CD4-positive, alpha-beta T cell (primary cell): ENCODE data around the gene CCDC73. TPM values are rescaled to one million over a fixed set of nuclear protein-coding genes. Genes with fewer than 3 reads are reported as not detected.

Source experiments
- ATAC-seq: fragments of 200-7000 bp; cut with Tn5 transposase; one replicate; pipeline ENCODE4 v1.10.0; 2022; ENCODE audit warnings: mild to moderate bottlenecking; ENCODE audit not compliant: poor library complexity
- CTCF ChIA-PET: fragments of 350-600 bp; sonication (Branson Sonifier 250); formaldehyde crosslinking; loops from one replicate; lab custom pipeline; 2021; ENCODE audit warnings: antibody characterized with exemption, inconsistent platforms; lab: Charles Lee
- POLR2A ChIA-PET: fragments of 350-600 bp; sonication (Branson Sonifier 250); formaldehyde crosslinking; loops from one replicate; lab custom pipeline; 2021; ENCODE audit warnings: antibody characterized with exemption, inconsistent platforms; lab: Charles Lee
- DNase-seq, 14 experiments: peaks; one replicate each; pipeline ENCODE4 v3.0.0-alpha.2; 2013 to 2020; ENCODE audit warnings: mixed read lengths in 2 of 14
- H3K27ac ChIP-seq, 2 donors: one replicate each; pipeline versions ENCODE4 v1.5.1 to v1.7.0; 2013; ENCODE audit warnings: low read length in 2 of 2, low read depth in 1 of 2, mild to moderate bottlenecking in 1 of 2
- H3K27me3 ChIP-seq, 2 experiments: 1 replicate in 1 of 2; 2 replicates in 1 of 2; pipeline versions ENCODE4 v1.6.1 to v1.7.0; 2013; ENCODE audit warnings: low read length in 2 of 2, control low read depth in 1 of 2, mild to moderate bottlenecking in 1 of 2, moderate library complexity in 1 of 2; ENCODE audit not compliant: insufficient read depth in 2 of 2, control insufficient read depth in 1 of 2
- H3K36me3 ChIP-seq: one replicate; pipeline ENCODE4 v1.6.1; 2013; ENCODE audit warnings: low read length, control low read depth; ENCODE audit not compliant: insufficient read depth
- H3K4me1 ChIP-seq: one replicate; pipeline ENCODE4 v1.6.1; 2013; ENCODE audit warnings: low read length, control low read depth; ENCODE audit not compliant: insufficient read depth
- H3K4me3 ChIP-seq: one replicate; pipeline ENCODE4 v1.5.1; 2013; ENCODE audit warnings: mild to moderate bottlenecking, low read length, moderate library complexity
- H3K9me3 ChIP-seq, 2 experiments: 1 replicate in 1 of 2; 2 replicates in 1 of 2; pipeline versions ENCODE4 v1.6.1 to v1.7.0; 2013; ENCODE audit warnings: low read length in 2 of 2, mild to moderate bottlenecking in 2 of 2, control low read depth in 1 of 2, moderate library complexity in 1 of 2; ENCODE audit not compliant: control insufficient read depth in 1 of 2, insufficient read depth in 1 of 2
- H3K27ac Mint-ChIP-seq: one replicate; pipeline ENCODE4 v1.8.0; 2020; ENCODE audit warnings: mixed read lengths
- H3K27me3 Mint-ChIP-seq: one replicate; pipeline ENCODE4 v1.8.0; 2021; ENCODE audit warnings: mixed read lengths
- H3K36me3 Mint-ChIP-seq: one replicate; pipeline ENCODE4 v1.8.0; 2021; ENCODE audit warnings: low read depth, mixed read lengths
- H3K4me1 Mint-ChIP-seq: one replicate; pipeline ENCODE4 v1.8.0; 2021; ENCODE audit warnings: low read depth, mixed read lengths
- H3K4me3 Mint-ChIP-seq: one replicate; pipeline ENCODE4 v1.8.0; 2020; ENCODE audit warnings: mild to moderate bottlenecking, mixed read lengths
- H3K9me3 Mint-ChIP-seq: one replicate; pipeline ENCODE4 v1.8.0; 2020; ENCODE audit warnings: mixed read lengths
- intact Hi-C, 2 experiments: fragments of 100-400 bp; cut with DNase I in 1 of 2; cut with micrococcal nuclease in 1 of 2; formaldehyde crosslinking; loops; one replicate each; pipeline versions ENCODE4 v1.15.1 to v1.9.0; 2023 to 2025; cut with DNase I, micrococcal nuclease
- total RNA-seq, 174 experiments: library from RNA in 2 of 174; stranded (reverse) in 2 of 174; gene quantifications; one replicate each; pipeline ENCODE4 v1.2.3 and lab custom pipeline; 2021 to 2026
- TF ChIP-seq, protein P1 (sequence below): fragments of 200-600 bp; IDR thresholded peaks from one replicate; pipeline ENCODE4 v1.8.0; 2022; ENCODE audit warnings: antibody characterized with exemption, mild to moderate bottlenecking

CCDC73 gene
- total RNA-seq, 2 experiments from 2014 or later = not detected

DNA sequence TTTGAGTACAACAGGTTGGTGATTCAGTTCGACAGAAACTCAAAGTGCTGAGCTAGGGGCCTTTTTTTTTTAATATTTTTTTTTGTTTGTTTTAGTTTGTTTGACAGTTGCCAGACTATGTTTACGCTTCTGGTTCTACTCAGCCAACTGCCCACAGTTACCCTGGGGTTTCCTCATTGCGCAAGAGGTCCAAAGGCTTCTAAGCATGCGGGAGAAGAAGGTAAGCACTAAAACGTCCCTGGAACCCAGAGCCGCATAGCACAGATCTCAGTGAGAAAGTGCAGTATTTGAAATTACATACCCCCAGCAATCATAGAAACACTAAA lies 35.9 kb upstream of the CCDC73 start:
- TF ChIP-seq, protein P1, sequence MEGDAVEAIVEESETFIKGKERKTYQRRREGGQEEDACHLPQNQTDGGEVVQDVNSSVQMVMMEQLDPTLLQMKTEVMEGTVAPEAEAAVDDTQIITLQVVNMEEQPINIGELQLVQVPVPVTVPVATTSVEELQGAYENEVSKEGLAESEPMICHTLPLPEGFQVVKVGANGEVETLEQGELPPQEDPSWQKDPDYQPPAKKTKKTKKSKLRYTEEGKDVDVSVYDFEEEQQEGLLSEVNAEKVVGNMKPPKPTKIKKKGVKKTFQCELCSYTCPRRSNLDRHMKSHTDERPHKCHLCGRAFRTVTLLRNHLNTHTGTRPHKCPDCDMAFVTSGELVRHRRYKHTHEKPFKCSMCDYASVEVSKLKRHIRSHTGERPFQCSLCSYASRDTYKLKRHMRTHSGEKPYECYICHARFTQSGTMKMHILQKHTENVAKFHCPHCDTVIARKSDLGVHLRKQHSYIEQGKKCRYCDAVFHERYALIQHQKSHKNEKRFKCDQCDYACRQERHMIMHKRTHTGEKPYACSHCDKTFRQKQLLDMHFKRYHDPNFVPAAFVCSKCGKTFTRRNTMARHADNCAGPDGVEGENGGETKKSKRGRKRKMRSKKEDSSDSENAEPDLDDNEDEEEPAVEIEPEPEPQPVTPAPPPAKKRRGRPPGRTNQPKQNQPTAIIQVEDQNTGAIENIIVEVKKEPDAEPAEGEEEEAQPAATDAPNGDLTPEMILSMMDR = no peak
- DNase-seq (peak in 2 of 14 experiments; percentile 19 to 34), ATAC-seq (no peak)
- no peaks in the 10 kb centered on the region for H3K9me3 Mint-ChIP-seq
- POLR2A ChIA-PET = no interaction called here
- H3K4me3 ChIP-seq = peak overlapping the region; percentile 50
- H3K27ac ChIP-seq = no peak overlapping the region
- H3K27ac Mint-ChIP-seq = no peak overlapping the region
- CTCF ChIA-PET = no interaction called here
- H3K36me3 Mint-ChIP-seq = no peaks in the 10 kb centered on the region
- H3K9me3 ChIP-seq = peaks cover 0 to 4% of the 10 kb centered on the region in 2 experiments
- H3K4me3 Mint-ChIP-seq = peak overlapping the region; percentile 18
- peaks cover 50% of the 10 kb centered on the region for H3K27me3 Mint-ChIP-seq
- H3K4me1 Mint-ChIP-seq = peaks cover 12% of the 10 kb centered on the region
- peaks cover 11% of the 10 kb centered on the region for H3K4me1 ChIP-seq
- H3K27me3 ChIP-seq = peaks cover 10 to 23% of the 10 kb centered on the region in 2 experiments
- H3K36me3 ChIP-seq = no peaks in the 10 kb centered on the region
- intact Hi-C loops = no loop called here

DNA sequence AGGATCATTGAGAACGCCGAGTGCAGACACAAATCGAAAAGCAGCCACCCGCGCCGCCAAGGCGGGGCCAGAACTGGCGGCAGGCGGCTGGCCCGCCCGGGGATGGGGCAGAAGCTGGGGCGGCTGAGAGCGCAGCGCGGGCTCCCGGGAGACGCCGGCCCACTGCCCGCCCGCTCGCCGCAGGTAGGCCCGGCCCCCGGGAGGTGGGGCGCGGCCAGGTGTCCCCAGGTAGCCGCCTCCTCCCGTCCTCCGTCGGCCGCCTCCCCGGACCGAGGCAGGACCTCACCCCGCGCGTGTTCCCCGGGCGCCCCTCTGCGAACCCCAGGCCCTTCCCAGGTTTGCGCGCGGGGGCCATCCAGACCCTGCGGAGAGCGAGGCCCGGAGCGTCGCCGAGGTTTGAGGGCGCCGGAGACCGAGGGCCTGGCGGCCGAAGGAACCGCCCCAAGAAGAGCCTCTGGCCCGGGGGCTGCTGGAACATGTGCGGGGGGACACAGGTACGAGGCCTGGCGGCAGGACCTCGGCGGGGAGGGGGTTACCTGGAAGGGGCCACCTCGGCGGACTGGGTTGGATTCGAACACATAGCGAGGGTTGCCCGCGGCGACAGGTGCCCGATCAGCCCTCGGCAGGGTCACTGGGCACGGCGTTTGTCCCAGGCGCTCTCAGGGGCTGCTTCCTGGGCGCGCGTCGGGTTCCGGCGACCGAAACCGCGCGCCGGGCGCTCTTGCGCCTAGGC lies 35.4 kb upstream of the CCDC73 start, which contains the start of gene PRRG4:
PRRG4 (plus strand) TSS at position 248 of the 733 bp plus-strand sequence. CDS start 603 bp downstream, outside the sequence.
- peak within 1 kb of the TSS; percentile 50 for H3K4me3 ChIP-seq
- peak within 1 kb of the TSS; percentile 79 for H3K4me3 Mint-ChIP-seq
- H3K27ac Mint-ChIP-seq = no peak within 1 kb of the TSS
- H3K27me3 ChIP-seq = peaks cover 10 to 23% of the 10 kb centered on the region in 2 experiments
- peaks cover 0 to 4% of the 10 kb centered on the region in 2 experiments for H3K9me3 ChIP-seq
- ATAC-seq (no peak), DNase-seq (peak in 5 of 14 experiments; percentile 1 to 45 (median 23))
- H3K4me1 Mint-ChIP-seq = peaks cover 12% of the 10 kb centered on the region
- POLR2A ChIA-PET = no interaction called here
- H3K36me3 Mint-ChIP-seq = no peaks in the 10 kb centered on the region
- TF ChIP-seq, protein P1 = no peak
- intact Hi-C loops = no loop called here
- H3K27me3 Mint-ChIP-seq = peaks cover 50% of the 10 kb centered on the region
- no peaks in the 10 kb centered on the region for H3K9me3 Mint-ChIP-seq
- H3K27ac ChIP-seq = no peak within 1 kb of the TSS
- H3K36me3 ChIP-seq = no peaks in the 10 kb centered on the region
- H3K4me1 ChIP-seq = peaks cover 11% of the 10 kb centered on the region
- CTCF ChIA-PET = no interaction called here

DNA sequence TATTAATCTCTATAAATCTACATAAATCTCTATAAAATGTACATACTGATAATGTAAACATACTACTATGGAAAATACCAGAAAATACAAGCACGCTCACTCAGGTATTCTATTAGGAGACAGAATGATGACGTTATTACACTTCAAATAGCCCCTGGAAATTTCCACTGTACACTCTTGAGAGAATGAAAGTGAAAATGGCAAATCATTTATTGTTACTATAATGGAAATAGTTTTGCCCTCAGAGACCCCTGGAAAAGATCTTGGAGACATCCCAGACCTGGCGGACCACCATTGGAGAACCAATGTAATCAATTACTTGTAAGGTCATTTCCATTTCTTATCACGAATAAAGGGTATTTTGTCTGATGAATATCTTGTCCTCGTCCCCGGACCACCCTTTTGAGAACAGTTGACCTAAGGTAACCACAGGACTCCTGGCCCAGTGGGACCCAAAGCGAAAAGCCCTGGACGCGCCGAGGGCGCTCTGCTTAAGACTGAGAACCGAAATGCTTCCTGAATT lies 34.8 kb upstream of the CCDC73 start:
- no peaks in the 10 kb centered on the region for H3K9me3 Mint-ChIP-seq
- H3K4me1 Mint-ChIP-seq = peaks cover 12% of the 10 kb centered on the region
- peaks cover 11% of the 10 kb centered on the region for H3K4me1 ChIP-seq
- ChIA-PET POLR2A (no interaction called here), CTCF (no interaction called here)
- H3K4me3 ChIP-seq = peak overlapping the region; percentile 48
- H3K4me3 Mint-ChIP-seq = peak overlapping the region; percentile 79
- H3K27me3 Mint-ChIP-seq = peaks cover 50% of the 10 kb centered on the region
- ATAC-seq (no peak), DNase-seq (peak in 2 of 14 experiments; percentile 8 to 18)
- H3K36me3 ChIP-seq = no peaks in the 10 kb centered on the region
- TF ChIP-seq, protein P1 = no peak
- H3K9me3 ChIP-seq = peaks cover 0 to 4% of the 10 kb centered on the region in 2 experiments
- intact Hi-C loops = no loop called here
- H3K36me3 Mint-ChIP-seq = no peaks in the 10 kb centered on the region
- H3K27me3 ChIP-seq = peaks cover 10 to 23% of the 10 kb centered on the region in 2 experiments
- H3K27ac ChIP-seq = no peak overlapping the region
- no peak overlapping the region for H3K27ac Mint-ChIP-seq
